Astrocyte of the cerebellum (primary cell): Measurements from ENCODE around the gene LRP1B.

ENCODE experiments used
- DNase-seq: peaks from one replicate; pipeline ENCODE4 v3.0.0-alpha.2; 2011; ENCODE audit warnings: low read depth
- H3K4me3 ChIP-seq: 2 replicates; pipeline ENCODE4 v1.5.1; 2011; ENCODE audit warnings: mild to moderate bottlenecking, low read depth, low read length, moderate library complexity
- in situ Hi-C: cut with HindIII; loops from 2 replicates; pipeline ENCODE4 v1.10.0; 2017; ENCODE audit warnings: low sequenced_read_pairs
- TF ChIP-seq, protein P1 (sequence below): IDR thresholded peaks from 2 replicates; pipeline ENCODE4 v1.5.1; 2012; ENCODE audit warnings: low read length, low read depth, moderate library complexity, mild to moderate bottlenecking; ENCODE audit errors: missing control alignments

LRP1B gene

DNA sequence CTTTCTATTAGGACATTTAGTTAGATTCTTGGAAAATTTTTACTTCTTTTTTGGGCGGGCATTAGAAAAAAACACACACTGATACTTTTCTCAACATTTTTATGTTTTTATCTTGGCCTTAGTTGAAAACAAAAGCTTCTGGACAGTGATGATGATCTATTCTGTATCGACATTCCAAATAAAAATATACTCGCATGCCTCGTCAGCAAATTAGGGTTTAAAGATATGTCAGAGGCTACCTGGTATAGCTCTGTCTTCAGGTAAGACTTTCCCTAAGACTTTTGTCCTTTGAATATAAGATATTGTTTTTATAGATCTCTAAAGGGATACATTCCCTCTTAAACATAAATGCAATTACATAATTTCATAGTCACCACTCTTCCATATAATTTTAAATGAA is 816.8 kb downstream of the LRP1B start:
- no peak for DNase-seq
- TF ChIP-seq, protein P1, sequence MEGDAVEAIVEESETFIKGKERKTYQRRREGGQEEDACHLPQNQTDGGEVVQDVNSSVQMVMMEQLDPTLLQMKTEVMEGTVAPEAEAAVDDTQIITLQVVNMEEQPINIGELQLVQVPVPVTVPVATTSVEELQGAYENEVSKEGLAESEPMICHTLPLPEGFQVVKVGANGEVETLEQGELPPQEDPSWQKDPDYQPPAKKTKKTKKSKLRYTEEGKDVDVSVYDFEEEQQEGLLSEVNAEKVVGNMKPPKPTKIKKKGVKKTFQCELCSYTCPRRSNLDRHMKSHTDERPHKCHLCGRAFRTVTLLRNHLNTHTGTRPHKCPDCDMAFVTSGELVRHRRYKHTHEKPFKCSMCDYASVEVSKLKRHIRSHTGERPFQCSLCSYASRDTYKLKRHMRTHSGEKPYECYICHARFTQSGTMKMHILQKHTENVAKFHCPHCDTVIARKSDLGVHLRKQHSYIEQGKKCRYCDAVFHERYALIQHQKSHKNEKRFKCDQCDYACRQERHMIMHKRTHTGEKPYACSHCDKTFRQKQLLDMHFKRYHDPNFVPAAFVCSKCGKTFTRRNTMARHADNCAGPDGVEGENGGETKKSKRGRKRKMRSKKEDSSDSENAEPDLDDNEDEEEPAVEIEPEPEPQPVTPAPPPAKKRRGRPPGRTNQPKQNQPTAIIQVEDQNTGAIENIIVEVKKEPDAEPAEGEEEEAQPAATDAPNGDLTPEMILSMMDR: no peak
- H3K4me3 ChIP-seq: no peak overlapping the region
- in situ Hi-C loops: no loop called here

DNA sequence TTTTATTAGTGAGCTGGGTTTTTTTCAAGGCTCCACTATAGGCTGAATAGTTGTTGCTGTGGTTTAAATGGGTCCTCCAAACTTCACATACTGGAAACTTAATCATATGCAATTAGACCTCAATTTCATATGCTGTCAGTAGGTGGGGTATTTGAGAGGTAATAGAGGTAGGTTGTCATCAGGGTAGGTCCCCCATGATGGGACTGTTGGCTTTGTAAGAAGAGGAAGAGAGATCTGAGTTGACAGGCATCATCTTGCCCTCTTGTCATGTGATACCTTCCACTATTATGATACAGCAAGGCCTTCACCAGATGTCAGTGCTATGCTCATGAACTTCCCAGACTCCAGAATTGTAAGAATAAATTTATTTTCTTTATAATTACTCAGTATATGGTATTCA is 819.4 kb downstream of the LRP1B start:
- no peak overlapping the region for H3K4me3 ChIP-seq
- in situ Hi-C loops: no loop called here
- TF ChIP-seq, protein P1: no peak
- no peak for DNase-seq

DNA sequence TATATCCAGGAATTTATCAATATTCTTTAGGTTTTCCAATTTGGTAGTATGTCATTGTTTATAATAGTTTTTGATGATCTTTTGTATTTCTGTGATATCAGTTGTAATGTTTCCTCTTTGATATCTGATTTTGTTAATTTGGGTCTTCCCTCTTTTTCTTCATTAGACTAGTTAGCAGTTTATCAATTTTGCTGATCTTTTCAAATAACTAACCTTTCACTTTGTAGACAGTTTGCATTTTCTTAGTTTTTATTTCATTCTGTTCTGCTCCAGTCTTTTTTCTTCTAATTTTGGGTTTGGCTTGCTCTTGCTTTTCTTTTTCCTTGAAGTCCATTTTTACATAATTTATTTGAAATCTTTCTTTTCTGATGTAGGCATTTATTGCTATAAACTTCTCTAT is 824.4 kb downstream of the LRP1B start:
- TF ChIP-seq, protein P1: no peak
- no peak for DNase-seq

DNA sequence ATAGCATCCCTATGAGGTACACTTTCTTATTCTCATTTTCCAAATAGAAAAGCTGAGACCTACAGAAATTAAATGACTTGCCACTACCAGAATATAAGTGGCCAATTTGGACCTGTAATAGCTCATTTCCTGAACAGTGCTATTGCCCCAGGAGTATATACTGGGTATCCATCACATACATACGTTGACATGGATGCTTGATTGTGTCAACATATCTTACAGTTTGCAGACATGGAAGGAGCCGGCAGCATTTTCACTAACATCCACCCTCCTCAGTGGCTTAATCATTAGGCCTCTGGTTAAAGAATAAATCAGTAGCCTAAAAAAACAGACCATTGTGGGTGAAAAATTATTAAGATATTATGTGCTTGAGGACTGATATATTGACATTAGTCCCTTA is 829.3 kb downstream of the LRP1B start:
- no peak for DNase-seq
- no peak overlapping the region for H3K4me3 ChIP-seq
- in situ Hi-C loops: no loop called here
- TF ChIP-seq, protein P1: no peak

More for the DNA sequence above, 824.4 kb downstream of the LRP1B start:
- in situ Hi-C loops: no loop called here
- H3K4me3 ChIP-seq: no peak overlapping the region

DNA sequence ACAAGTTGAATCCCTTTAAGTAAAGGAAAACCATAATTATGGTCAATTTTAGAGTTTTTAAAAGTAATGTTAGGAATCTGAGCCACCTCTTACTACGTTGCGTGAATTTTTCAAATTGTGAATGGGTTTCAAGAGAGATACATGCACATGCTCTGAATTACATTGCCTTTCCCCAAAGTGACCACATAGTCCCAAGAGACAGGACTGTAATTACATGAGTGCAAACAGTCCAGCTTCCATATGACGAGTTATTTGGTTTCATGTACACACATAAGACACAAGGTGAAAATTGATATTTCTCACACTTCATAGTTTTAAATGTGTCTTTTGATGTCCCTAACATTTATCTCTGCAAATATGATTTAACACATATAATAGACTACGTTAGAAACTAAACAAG is 850.8 kb downstream of the LRP1B start:
- DNase-seq: no peak
- H3K4me3 ChIP-seq: no peak overlapping the region
- in situ Hi-C loops: no loop called here
- TF ChIP-seq, protein P1: no peak

DNA sequence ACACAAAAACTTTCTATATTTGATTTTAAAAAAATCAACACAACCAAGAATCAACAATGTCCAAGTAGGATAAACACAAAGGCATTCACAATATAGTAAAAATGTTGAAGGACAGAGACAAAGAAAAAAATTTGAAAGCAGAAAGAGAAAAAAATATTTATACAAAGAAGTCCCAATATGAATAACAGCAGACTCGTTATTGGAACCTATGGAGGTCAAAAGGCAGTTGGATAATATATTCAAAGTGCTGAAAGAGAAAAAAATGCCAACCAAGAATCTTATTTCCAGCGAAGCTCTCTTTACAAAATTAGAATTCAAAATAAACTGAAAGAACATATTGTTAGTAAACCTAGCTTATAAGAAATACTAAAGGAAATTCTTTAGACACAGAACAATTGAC is 859.5 kb downstream of the LRP1B start:
- no peak for DNase-seq
- TF ChIP-seq, protein P1: no peak
- in situ Hi-C loops: no loop called here
- no peak overlapping the region for H3K4me3 ChIP-seq

DNA sequence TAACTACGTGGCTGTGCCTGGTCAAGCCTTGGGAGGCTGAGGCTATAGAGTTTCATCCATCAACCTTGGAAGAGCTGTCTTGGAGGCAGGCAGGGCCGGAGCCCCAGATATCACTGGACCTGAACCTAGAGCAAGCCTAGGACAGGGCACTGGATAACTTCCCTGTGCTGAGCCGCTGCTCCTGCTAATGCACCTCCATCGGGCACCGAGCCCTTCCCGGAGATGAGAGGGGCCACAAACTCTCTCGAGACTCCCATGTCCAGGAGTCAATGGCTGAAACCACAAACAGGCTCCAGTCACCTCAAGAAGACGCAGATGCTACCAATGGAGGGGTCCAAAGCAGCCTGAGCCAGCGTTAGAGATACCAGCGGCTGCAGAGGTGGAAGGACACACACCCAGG is 866.0 kb downstream of the LRP1B start:
- in situ Hi-C loops: no loop called here
- TF ChIP-seq, protein P1: no peak
- H3K4me3 ChIP-seq: no peak overlapping the region
- no peak for DNase-seq
